ENCODE results near the gene TFRC.
"Not testable (repeated sequence)": the region's sequence is repeated elsewhere in the genome, so short reads cannot be mapped to it uniquely, and the experiment has no call there.

Gene TFRC

GRCh38 chr3:196047391-196048030 is 34.4 kb downstream of the TFRC start:
- no peak for DNase-seq

- DNase-seq = no peak
Observed at GRCh38 chr3:196044513-196044912, 37.4 kb downstream of the TFRC start.

GRCh38 chr3:196042673-196043072 is 39.2 kb downstream of the TFRC start:
- no peak for DNase-seq

GRCh38 chr3:196039359-196039758 is 42.5 kb downstream of the TFRC start:
- no peak for DNase-seq

GRCh38 chr3:196026059-196026458 is 55.8 kb downstream of the TFRC start:
- not testable (repeated sequence) for DNase-seq

- no peak for DNase-seq
Observed at GRCh38 chr3:196024968-196025367, 56.9 kb downstream of the TFRC start.

- no peak for DNase-seq
Observed at GRCh38 chr3:196023947-196024346, 57.9 kb downstream of the TFRC start.

- not testable (repeated sequence) for DNase-seq
Observed at GRCh38 chr3:196022499-196022878, 59.4 kb downstream of the TFRC start.

- no peak for DNase-seq
Observed at GRCh38 chr3:196020373-196020772, 61.5 kb downstream of the TFRC start.

GRCh38 chr3:196019576-196019975 is 62.3 kb downstream of the TFRC start:
- not testable (repeated sequence) for DNase-seq

- not testable (repeated sequence) for DNase-seq
Observed at GRCh38 chr3:196018159-196018558, 63.7 kb downstream of the TFRC start.

GRCh38 chr3:196016485-196016884 is 65.4 kb downstream of the TFRC start:
- DNase-seq = no peak

- no peak for DNase-seq
Observed at GRCh38 chr3:196016059-196016458, 65.8 kb downstream of the TFRC start.

- no peak for DNase-seq
Observed at GRCh38 chr3:196013587-196014487, 68.1 kb downstream of the TFRC start.

- DNase-seq = no peak
Observed at GRCh38 chr3:196012941-196013476, 68.9 kb downstream of the TFRC start.

- no peak for DNase-seq
Observed at GRCh38 chr3:196012481-196012880, 69.4 kb downstream of the TFRC start.

- DNase-seq = no peak
Observed at GRCh38 chr3:196009456-196009855, 72.4 kb downstream of the TFRC start.

- DNase-seq = no peak
Observed at GRCh38 chr3:196008929-196009328, 73.0 kb downstream of the TFRC start.

- DNase-seq = no peak
Observed at GRCh38 chr3:196008387-196008786, 73.5 kb downstream of the TFRC start.

GRCh38 chr3:196007744-196008335 is 74.0 kb downstream of the TFRC start:
- DNase-seq = no peak

GRCh38 chr3:196005338-196005737 is 76.6 kb downstream of the TFRC start:
- DNase-seq = not testable (repeated sequence)

- not testable (repeated sequence) for DNase-seq
Observed at GRCh38 chr3:196004359-196005052, 77.4 kb downstream of the TFRC start.

- DNase-seq = no peak
Observed at GRCh38 chr3:196003611-196004010, 78.3 kb downstream of the TFRC start.
